Activated CD8-positive, alpha-beta memory T cell treated with anti-CD3 and anti-CD28 coated beads, Interleukin-2, amount 10 ng/mL, durations not matched to agents 7 days and 5 days (primary cell): ENCODE data around the gene SAXO1. TPM values are rescaled to one million over a fixed set of nuclear protein-coding genes. Genes with fewer than 3 reads are reported as not detected.
"Not testable (repeated sequence)": the region's sequence is repeated elsewhere in the genome, so short reads cannot be mapped to it uniquely, and the experiment has no call there.

ENCODE experiments used
- ATAC-seq: fragments of 150-1000 bp; cut with Tn5 transposase; one replicate; pipeline ENCODE4 v1.10.0; 2021; ENCODE audit warnings: moderate library complexity
- CTCF ChIA-PET: fragments of 350-600 bp; sonication (Branson Sonifier 250); formaldehyde crosslinking; loops from one replicate; lab custom pipeline; 2021; ENCODE audit warnings: antibody characterized with exemption; lab: Charles Lee
- DNase-seq: peaks from one replicate; pipeline ENCODE4 v3.0.0-alpha.2; 2020
- H3K27ac Mint-ChIP-seq: one replicate; pipeline ENCODE4 v1.8.0; 2021; ENCODE audit warnings: mild to moderate bottlenecking, mixed read lengths
- H3K27me3 Mint-ChIP-seq: one replicate; pipeline ENCODE4 v1.8.0; 2021; ENCODE audit warnings: mixed read lengths
- H3K36me3 Mint-ChIP-seq: one replicate; pipeline ENCODE4 v1.8.0; 2021; ENCODE audit warnings: mild to moderate bottlenecking, mixed read lengths
- H3K4me1 Mint-ChIP-seq: one replicate; pipeline ENCODE4 v1.8.0; 2021; ENCODE audit warnings: mixed read lengths
- H3K4me3 Mint-ChIP-seq: one replicate; pipeline ENCODE4 v1.8.0; 2021; ENCODE audit warnings: mild to moderate bottlenecking, moderate library complexity, mixed read lengths
- H3K9me3 Mint-ChIP-seq: one replicate; pipeline ENCODE4 v1.8.0; 2022; ENCODE audit warnings: low read depth, mixed read lengths
- total RNA-seq, 2 experiments: library from RNA; stranded (reverse); gene quantifications; one replicate each; pipeline ENCODE4 v1.2.3, GENCODE V29; 2021

Gene SAXO1
- total RNA-seq, 2 experiments from 2014 or later, result 0.12 TPM; not detected in 1

GRCh38 chr9:19027825-19028224, 5.2 kb downstream of the SAXO1 start:
- ATAC-seq (no peak), DNase-seq (no peak)
- H3K36me3 Mint-ChIP-seq, result no peaks in the 10 kb centered on the region
- H3K27me3 Mint-ChIP-seq, result peaks cover 26% of the 10 kb centered on the region
- CTCF ChIA-PET, result interaction anchor here (0.6 to 5.0 kb wide), 7 partner anchors 9 to 774 kb away, joined by 3 to 27 read pairs (median 5); no protein-coding TSS in a partner anchor
- peaks cover 14% of the 10 kb centered on the region for H3K4me1 Mint-ChIP-seq
- H3K9me3 Mint-ChIP-seq, result no peaks in the 10 kb centered on the region
- no peak overlapping the region for H3K4me3 Mint-ChIP-seq
- no peak overlapping the region for H3K27ac Mint-ChIP-seq

GRCh38 chr9:19026375-19026774, 6.6 kb downstream of the SAXO1 start:
- DNase-seq (no peak), ATAC-seq (no peak)
- no peaks in the 10 kb centered on the region for H3K9me3 Mint-ChIP-seq
- H3K36me3 Mint-ChIP-seq, result no peaks in the 10 kb centered on the region
- H3K4me3 Mint-ChIP-seq, result no peak overlapping the region
- peaks cover 26% of the 10 kb centered on the region for H3K27me3 Mint-ChIP-seq
- CTCF ChIA-PET, result interaction anchor here (0.8 to 5.0 kb wide), 3 partner anchors 8 to 771 kb away, joined by 3 to 27 read pairs (median 12); no protein-coding TSS in a partner anchor
- H3K27ac Mint-ChIP-seq, result no peak overlapping the region
- H3K4me1 Mint-ChIP-seq, result peaks cover 14% of the 10 kb centered on the region

- Mint-ChIP-seq H3K27me3 (peaks cover 20% of the 10 kb centered on the region), H3K4me1 (peaks cover 7% of the 10 kb centered on the region), H3K27ac (no peak overlapping the region), H3K4me3 (no peak overlapping the region), H3K9me3 (no peaks in the 10 kb centered on the region), H3K36me3 (no peaks in the 10 kb centered on the region)
- CTCF ChIA-PET, result interaction anchor here (0.7 kb wide), 1 partner anchor 436 kb away, joined by 3 read pairs; no protein-coding TSS in a partner anchor
- no peak for DNase-seq
- no peak for ATAC-seq
Observed at GRCh38 chr9:19023078-19023477, 9.9 kb downstream of the SAXO1 start.

GRCh38 chr9:19022206-19022605, 10.8 kb downstream of the SAXO1 start:
- Mint-ChIP-seq H3K27ac (no peak overlapping the region), H3K9me3 (no peaks in the 10 kb centered on the region), H3K4me1 (peaks cover 7% of the 10 kb centered on the region), H3K27me3 (peaks cover 20% of the 10 kb centered on the region), H3K4me3 (no peak overlapping the region), H3K36me3 (no peaks in the 10 kb centered on the region)
- no peak for ATAC-seq
- CTCF ChIA-PET, result no interaction called here
- DNase-seq, result no peak

GRCh38 chr9:19021649-19022048, 11.4 kb downstream of the SAXO1 start:
- CTCF ChIA-PET, result interaction anchor here (1.2 kb wide), 1 partner anchor 443 kb away, joined by 3 read pairs; no protein-coding TSS in a partner anchor
- H3K4me3 Mint-ChIP-seq, H3K9me3 Mint-ChIP-seq, H3K4me1 Mint-ChIP-seq, ATAC-seq, H3K27ac Mint-ChIP-seq, DNase-seq, H3K36me3 Mint-ChIP-seq: not testable (repeated sequence)
- peaks cover 18% of the 10 kb centered on the region for H3K27me3 Mint-ChIP-seq

- CTCF ChIA-PET, result interaction anchor here (1.0 to 1.2 kb wide), 2 partner anchors 12 to 444 kb away, joined by 3 read pairs; no protein-coding TSS in a partner anchor
- Mint-ChIP-seq H3K36me3 (no peaks in the 10 kb centered on the region), H3K4me1 (no peaks in the 10 kb centered on the region), H3K27ac (no peak overlapping the region), H3K4me3 (no peak overlapping the region), H3K27me3 (peaks cover 14% of the 10 kb centered on the region), H3K9me3 (no peaks in the 10 kb centered on the region)
- DNase-seq, result no peak
- ATAC-seq, result no peak
Observed at GRCh38 chr9:19020886-19021455, 12.0 kb downstream of the SAXO1 start.

GRCh38 chr9:19018201-19018600, 14.8 kb downstream of the SAXO1 start:
- H3K4me1 Mint-ChIP-seq, result no peaks in the 10 kb centered on the region

GRCh38 chr9:19009391-19009965, 23.5 kb downstream of the SAXO1 start:
- Mint-ChIP-seq H3K27me3 (peaks cover 9% of the 10 kb centered on the region), H3K4me3 (no peak overlapping the region), H3K4me1 (no peaks in the 10 kb centered on the region), H3K27ac (no peak overlapping the region), H3K36me3 (no peaks in the 10 kb centered on the region), H3K9me3 (no peaks in the 10 kb centered on the region)
- DNase-seq (no peak), ATAC-seq (no peak)
- CTCF ChIA-PET, result interaction anchor here (1.1 to 1.7 kb wide), 2 partner anchors 11 to 16 kb away, joined by 3 read pairs; no protein-coding TSS in a partner anchor

More at GRCh38 chr9:19018201-19018600, 14.8 kb downstream of the SAXO1 start:
- ATAC-seq, result no peak
- Mint-ChIP-seq H3K36me3 (no peaks in the 10 kb centered on the region), H3K9me3 (no peaks in the 10 kb centered on the region), H3K4me3 (no peak overlapping the region), H3K27ac (no peak overlapping the region), H3K27me3 (peaks cover under 1% of the 10 kb centered on the region)
- no peak for DNase-seq
- CTCF ChIA-PET, result interaction anchor here (2.2 kb wide), 1 partner anchor 10 kb away, joined by 12 read pairs; no protein-coding TSS in a partner anchor

- no peak overlapping the region for H3K27ac Mint-ChIP-seq
- DNase-seq (no peak), ATAC-seq (no peak)
- H3K4me1 Mint-ChIP-seq, result no peaks in the 10 kb centered on the region
- CTCF ChIA-PET, result no interaction called here
- H3K4me3 Mint-ChIP-seq, result no peak overlapping the region
- H3K36me3 Mint-ChIP-seq, result no peaks in the 10 kb centered on the region
- peaks cover 5% of the 10 kb centered on the region for H3K27me3 Mint-ChIP-seq
- no peaks in the 10 kb centered on the region for H3K9me3 Mint-ChIP-seq
Observed at GRCh38 chr9:19000133-19000532, 32.9 kb downstream of the SAXO1 start.

- Mint-ChIP-seq H3K4me1 (no peaks in the 10 kb centered on the region), H3K27ac (no peak overlapping the region), H3K36me3 (no peaks in the 10 kb centered on the region), H3K9me3 (no peaks in the 10 kb centered on the region), H3K27me3 (peaks cover 5% of the 10 kb centered on the region), H3K4me3 (no peak overlapping the region)
- DNase-seq (no peak), ATAC-seq (no peak)
- CTCF ChIA-PET, result no interaction called here
Observed at GRCh38 chr9:18999173-18999785, 33.7 kb downstream of the SAXO1 start.

- peaks cover 5% of the 10 kb centered on the region for H3K27me3 Mint-ChIP-seq
- no peak for ATAC-seq
- H3K4me3 Mint-ChIP-seq, result no peak overlapping the region
- no peaks in the 10 kb centered on the region for H3K4me1 Mint-ChIP-seq
- H3K27ac Mint-ChIP-seq, result no peak overlapping the region
- DNase-seq, result no peak
- H3K36me3 Mint-ChIP-seq, result no peaks in the 10 kb centered on the region
- no peaks in the 10 kb centered on the region for H3K9me3 Mint-ChIP-seq
- CTCF ChIA-PET, result no interaction called here
Observed at GRCh38 chr9:18997151-18997550, 35.9 kb downstream of the SAXO1 start.

GRCh38 chr9:18996211-18996610, 36.8 kb downstream of the SAXO1 start:
- no peaks in the 10 kb centered on the region for H3K9me3 Mint-ChIP-seq
- H3K36me3 Mint-ChIP-seq, result no peaks in the 10 kb centered on the region
- no peaks in the 10 kb centered on the region for H3K4me1 Mint-ChIP-seq
- H3K27ac Mint-ChIP-seq, result no peak overlapping the region
- no peak overlapping the region for H3K4me3 Mint-ChIP-seq
- CTCF ChIA-PET, result no interaction called here
- no peak for DNase-seq
- no peak for ATAC-seq
- peaks cover 5% of the 10 kb centered on the region for H3K27me3 Mint-ChIP-seq

- no peaks in the 10 kb centered on the region for H3K4me1 Mint-ChIP-seq
- H3K4me3 Mint-ChIP-seq, result no peak overlapping the region
- CTCF ChIA-PET, result no interaction called here
- H3K9me3 Mint-ChIP-seq, result no peaks in the 10 kb centered on the region
- no peak overlapping the region for H3K27ac Mint-ChIP-seq
- DNase-seq, result no peak
- no peaks in the 10 kb centered on the region for H3K36me3 Mint-ChIP-seq
- ATAC-seq, result no peak
- H3K27me3 Mint-ChIP-seq, result peaks cover 5% of the 10 kb centered on the region
Observed at GRCh38 chr9:18994263-18994916, 38.6 kb downstream of the SAXO1 start.
